Astrocyte of the cerebellum (primary cell): ENCODE results near the gene DEGS2.

Experiments
- DNase-seq: peaks from one replicate; pipeline ENCODE4 v3.0.0-alpha.2; 2011; ENCODE audit warnings: low read depth
- H3K4me3 ChIP-seq: 2 replicates; pipeline ENCODE4 v1.5.1; 2011; ENCODE audit warnings: mild to moderate bottlenecking, low read depth, low read length, moderate library complexity
- CTCF ChIP-seq: IDR thresholded peaks from 2 replicates; pipeline ENCODE4 v1.5.1; 2012; ENCODE audit warnings: low read length, low read depth, moderate library complexity, mild to moderate bottlenecking; ENCODE audit errors: missing control alignments
- in situ Hi-C: cut with HindIII; loops from 2 replicates; pipeline ENCODE4 v1.10.0; 2017; ENCODE audit warnings: low sequenced_read_pairs

The DEGS2 gene

GRCh38 chr14:100147691-100148464 lies 11.6 kb downstream of the DEGS2 start:
- DNase-seq, result no peak
- in situ Hi-C loops, result no loop called here
- TF ChIP-seq CTCF, result no peak
- no peak overlapping the region for H3K4me3 ChIP-seq

- TF ChIP-seq CTCF, result no peak
- DNase-seq, result no peak
- in situ Hi-C loops, result no loop called here
- no peak overlapping the region for H3K4me3 ChIP-seq
Observed at GRCh38 chr14:100147181-100147631, 12.2 kb downstream of the DEGS2 start.

GRCh38 chr14:100146531-100147091 lies 12.8 kb downstream of the DEGS2 start:
- no peak overlapping the region for H3K4me3 ChIP-seq

GRCh38 chr14:100145682-100146464 lies 13.6 kb downstream of the DEGS2 start:
- no peak for DNase-seq
- H3K4me3 ChIP-seq, result no peak overlapping the region
- TF ChIP-seq CTCF, result no peak
- in situ Hi-C loops, result no loop called here

More at GRCh38 chr14:100146531-100147091, 12.8 kb downstream of the DEGS2 start:
- in situ Hi-C loops, result no loop called here
- TF ChIP-seq CTCF, result no peak
- DNase-seq, result no peak

GRCh38 chr14:100144996-100145646 lies 14.3 kb downstream of the DEGS2 start:
- in situ Hi-C loops, result no loop called here
- DNase-seq, result no peak
- no peak for TF ChIP-seq CTCF
- no peak overlapping the region for H3K4me3 ChIP-seq

GRCh38 chr14:100144645-100144995 lies 14.8 kb downstream of the DEGS2 start:
- DNase-seq, result no peak
- TF ChIP-seq CTCF, result no peak
- in situ Hi-C loops, result no loop called here

More at GRCh38 chr14:100144645-100144995, 14.8 kb downstream of the DEGS2 start:
- H3K4me3 ChIP-seq, result no peak overlapping the region
